ENCODE data around the gene PRR7.

PRR7 gene

DNA sequence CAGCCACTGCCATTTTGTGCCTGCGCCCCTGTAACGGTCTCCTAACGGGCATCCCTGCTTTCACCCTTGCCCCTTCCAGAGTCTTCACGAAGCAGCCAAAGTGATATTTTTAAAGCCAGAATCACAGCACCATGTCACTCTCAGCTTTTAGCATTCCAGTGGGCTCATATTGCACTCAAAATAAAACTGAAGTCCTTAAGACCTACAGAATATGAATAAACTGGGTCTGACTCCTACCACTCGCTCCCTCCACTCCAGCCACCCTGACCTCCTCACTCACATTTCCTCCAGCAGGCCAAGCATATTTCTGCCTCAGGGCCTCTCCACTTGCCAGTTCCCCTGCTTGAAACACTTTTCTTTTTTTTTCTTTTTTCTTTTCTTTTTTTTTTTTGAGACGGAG, 53.2 kb downstream of the PRR7 start:
- DNase-seq (ENCODE audit: low spot score) = no peak

GRCh38 chr5:177500685-177501522, 54.3 kb downstream of the PRR7 start:
- DNase-seq (ENCODE audit: low spot score) = peak; percentile 91

GRCh38 chr5:177501874-177502678, 55.5 kb downstream of the PRR7 start:
- no peak for DNase-seq (ENCODE audit: low spot score)

GRCh38 chr5:177502886-177503285, 56.3 kb downstream of the PRR7 start:
- DNase-seq (ENCODE audit: low spot score) = no peak

DNA sequence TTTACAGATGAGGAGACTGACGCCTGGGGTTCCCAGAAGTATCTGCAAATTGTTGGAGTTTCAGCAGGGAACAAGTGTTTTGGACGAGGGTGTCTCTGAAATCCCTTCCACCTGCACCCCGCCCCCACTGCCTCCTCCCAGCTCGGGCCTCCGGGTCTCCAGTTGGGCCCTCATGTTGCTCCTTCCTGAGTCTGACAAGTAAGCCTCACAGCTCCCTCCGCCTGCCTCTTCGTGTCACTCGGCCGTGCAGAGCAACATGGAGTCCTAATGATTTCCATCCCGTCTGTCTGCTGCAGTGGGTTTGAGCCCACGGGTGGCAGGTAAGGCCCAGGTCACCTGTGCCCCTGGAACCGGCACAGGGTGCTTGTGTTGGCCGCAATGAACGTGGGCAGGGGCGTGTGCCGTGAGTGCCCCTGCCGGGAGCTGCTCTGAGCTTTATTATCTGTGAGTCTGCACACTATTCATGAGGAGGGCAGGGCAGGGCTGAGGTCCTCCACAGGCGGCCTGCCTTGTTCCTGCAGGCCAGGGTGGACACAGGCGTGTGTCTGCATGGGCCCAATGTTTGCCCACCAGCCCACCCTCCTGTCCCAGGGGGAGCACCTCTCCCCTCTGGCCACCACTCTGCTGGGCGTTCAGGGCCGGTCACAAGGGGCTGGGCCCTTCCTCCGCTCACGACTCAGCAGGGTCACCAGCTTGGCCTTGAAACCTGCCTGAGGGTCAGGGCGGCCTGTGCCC, 56.9 kb downstream of the PRR7 start:
- DNase-seq (ENCODE audit: low spot score) = no peak

DNA sequence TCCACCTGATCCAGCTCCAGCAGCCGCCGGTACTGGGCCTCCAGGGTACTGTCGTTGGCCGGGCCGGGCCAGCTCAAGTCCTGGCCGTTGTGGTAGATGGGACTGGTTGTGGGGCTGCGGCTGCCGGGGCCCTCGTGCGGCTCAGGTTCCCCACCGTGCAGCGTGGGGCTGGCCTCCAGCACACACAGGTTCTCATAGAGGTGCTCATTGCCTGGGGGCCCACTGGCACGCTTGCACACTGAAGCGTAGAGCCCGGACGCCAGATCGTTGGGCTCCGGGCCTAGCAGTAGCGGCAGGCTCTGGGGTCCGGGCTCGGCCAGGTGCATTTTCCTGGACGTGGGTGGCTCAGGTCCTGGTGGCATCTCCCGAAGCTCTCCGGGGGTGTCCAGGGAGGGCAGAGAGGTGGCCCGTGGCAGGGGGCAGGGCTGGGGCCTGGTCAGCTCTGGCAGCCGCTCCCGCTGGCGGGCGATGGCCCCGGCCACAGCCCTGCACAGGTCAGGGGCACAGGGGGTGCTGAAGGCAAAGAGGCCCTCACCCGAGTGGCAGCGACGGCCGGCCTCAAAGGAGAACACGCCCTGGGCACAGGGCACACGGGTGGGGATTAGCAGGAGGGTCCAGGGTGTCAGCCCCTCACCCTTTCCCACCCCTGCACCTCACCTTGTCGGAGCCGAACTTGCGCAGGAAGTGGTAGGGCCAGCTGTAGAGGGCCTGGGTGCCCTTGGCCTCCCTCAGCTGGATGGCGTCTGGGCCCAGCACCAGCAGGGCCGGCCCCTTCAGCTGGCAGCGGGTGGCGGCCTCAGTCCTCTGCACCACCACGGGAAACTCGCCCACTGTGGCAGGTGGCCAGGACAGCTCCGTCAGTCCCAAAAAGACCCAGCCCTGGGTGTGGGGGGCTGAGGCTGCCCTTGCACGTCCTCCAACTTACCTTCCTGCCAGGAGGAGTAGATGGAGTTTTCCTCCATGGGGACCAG, 57.8 kb downstream of the PRR7 start:
- no peak for DNase-seq (ENCODE audit: low spot score)

GRCh38 chr5:177505075-177505474, 58.5 kb downstream of the PRR7 start:
- DNase-seq (ENCODE audit: low spot score) = no peak
